GM21528 (cell line): ENCODE results near the gene GALP.
"Not testable (repeated sequence)": the region's sequence is repeated elsewhere in the genome, so short reads cannot be mapped to it uniquely, and the experiment has no call there.

ENCODE experiments used
- ATAC-seq: cut with Tn5 transposase; IDR thresholded peaks from one replicate; pipeline ENCODE4 v1.9.1; 2021; ENCODE audit warnings: mild to moderate bottlenecking, moderate library complexity; ENCODE audit not compliant: unreplicated experiment, low FRiP score

The GALP gene

DNA sequence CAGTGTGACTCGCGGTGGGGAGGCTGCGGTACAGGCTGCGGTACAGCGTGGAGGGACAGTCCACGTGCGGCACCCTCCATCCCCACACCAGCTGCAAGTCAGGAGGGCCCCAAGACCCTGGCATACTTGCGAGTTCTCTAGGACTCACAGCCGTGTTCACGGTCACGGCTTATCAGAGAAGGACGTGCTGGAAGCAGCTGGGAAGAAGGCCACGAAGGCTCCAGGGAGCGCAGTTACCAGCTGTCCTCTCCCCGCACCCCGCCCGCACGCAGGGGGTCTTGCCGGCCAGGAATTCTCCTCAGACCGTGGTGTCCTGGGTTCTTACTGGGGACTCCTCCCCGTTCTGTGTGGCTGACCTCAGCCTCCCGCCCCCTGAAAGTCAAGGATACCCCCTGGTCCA is 28.5 kb upstream of the GALP start:
- ATAC-seq, result no peak

DNA sequence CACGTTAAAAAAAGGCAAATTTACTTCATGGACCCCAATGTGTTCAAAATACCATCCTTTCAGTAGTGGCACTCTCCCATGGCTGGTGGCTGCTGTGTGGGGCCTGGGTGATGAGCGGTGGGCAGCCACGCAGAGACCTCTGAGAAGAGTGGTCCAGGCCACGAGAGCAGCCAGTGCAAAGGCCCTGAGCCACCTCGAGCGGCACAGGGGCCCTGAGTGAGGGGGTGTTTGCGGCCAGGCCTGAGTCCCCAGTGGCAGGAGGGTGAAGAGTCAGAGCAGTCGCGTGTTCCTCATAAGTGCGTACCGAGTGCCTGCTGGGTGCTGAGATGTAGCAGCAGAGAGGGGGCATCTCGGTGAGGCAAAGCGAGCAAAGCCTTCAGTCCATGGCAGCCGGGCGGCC is 27.7 kb upstream of the GALP start:
- ATAC-seq, result no peak

DNA sequence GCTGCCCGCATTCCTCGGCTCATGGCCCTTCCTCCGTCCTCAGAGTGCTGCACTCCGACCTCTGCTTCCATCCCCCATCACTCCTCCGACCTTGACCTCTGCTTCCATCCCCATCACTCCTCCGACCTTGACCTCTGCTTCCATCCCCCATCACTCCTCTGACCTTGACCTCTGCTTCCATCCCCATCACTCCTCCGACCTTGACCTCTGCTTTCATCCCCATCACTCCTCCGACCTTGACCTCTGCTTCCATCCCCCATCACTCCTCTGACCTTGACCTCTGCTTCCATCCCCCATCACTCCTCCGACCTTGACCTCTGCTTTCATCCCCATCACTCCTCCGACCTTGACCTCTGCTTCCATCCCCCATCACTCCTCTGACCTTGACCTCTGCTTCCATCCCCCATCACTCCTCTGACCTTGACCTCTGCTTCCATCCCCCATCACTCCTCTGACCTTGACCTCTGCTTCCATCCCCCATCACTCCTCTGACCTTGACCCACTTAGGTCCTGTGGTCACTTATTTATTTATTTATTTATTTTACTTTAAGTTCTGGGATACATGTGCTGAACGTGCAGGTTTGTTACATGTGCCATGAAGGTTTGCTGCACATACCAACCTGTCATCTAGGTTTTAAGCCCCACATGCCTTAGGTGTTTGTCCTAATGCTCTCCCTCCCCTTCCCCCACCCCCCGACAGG is 26.7 kb upstream of the GALP start:
- ATAC-seq, result not testable (repeated sequence)

DNA sequence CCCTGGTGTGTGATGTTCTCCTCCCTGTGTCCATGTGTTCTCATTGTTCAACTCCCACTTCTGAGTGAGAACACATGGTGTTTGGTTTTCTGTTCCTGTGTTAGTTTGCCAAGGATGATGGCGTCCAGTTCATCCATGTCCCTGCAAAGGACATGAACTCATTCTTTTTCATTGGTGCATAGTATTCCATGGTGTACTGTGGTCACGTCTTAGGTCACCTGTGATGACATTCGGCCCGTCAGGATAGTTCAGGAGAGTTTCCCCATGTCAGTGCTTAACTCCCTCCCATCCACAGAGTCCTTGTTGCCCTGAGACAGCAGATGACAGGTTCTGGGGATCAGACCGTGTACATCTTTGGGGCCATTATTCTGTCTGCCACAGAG is 26.2 kb upstream of the GALP start:
- ATAC-seq, result no peak

DNA sequence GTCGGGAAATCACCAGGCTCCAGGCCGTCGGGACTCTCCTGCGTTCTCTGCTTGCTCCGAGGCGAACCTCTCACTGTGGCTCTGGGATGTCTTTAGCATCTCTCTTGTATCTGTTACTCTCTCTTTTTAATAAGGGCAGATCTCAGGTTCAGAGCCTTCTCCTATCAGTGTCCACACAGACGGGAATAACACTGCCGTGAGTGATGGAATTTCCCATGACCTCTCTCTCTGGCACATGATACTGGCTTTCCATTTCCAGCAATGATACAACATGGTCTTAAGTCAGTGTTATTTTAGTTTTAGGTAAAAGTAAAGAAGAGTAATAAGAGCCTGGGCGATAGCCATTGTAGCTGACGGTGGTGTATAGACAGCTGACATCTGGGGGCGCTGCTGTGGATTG is 25.4 kb upstream of the GALP start:
- ATAC-seq, result no peak

DNA sequence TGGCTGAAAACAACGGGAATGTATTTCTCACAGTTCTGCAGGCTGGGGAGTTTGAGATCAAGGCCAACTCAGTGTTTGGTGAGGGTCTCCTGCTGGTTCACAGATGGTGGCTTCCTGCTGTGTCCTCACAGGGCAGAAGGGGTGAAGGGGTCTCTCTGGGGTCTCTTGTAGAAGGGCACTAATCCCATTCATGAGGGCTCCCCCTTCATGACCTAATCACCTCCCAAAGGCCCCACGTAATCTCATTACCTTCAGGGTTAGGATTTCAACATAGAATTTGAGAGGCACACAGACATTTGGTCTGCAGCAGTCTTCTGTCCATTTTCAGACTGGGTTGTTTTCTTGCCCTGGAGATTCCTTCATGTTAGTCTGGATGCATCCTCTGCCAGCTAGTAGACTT is 23.2 kb upstream of the GALP start:
- no peak for ATAC-seq

DNA sequence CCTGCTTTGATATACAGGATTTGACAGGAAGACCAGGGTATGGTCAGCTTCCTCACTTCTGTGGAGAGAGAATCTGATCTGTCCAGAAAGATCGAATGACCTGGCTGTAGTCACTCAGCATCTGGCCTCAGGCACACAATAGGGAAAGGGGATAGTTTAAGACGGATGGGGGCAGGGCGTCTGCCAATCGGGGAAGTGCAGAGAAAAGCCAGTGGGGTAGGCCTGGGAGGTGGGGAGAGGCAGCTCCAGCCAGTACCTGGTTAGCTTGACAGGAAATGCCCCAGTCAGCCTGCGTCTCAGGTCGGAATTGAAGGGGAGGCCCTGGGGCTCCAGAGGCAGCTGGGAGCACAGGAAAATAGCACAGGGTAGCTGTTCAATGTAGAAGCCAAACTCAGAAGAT is 22.3 kb upstream of the GALP start:
- ATAC-seq, result no peak

DNA sequence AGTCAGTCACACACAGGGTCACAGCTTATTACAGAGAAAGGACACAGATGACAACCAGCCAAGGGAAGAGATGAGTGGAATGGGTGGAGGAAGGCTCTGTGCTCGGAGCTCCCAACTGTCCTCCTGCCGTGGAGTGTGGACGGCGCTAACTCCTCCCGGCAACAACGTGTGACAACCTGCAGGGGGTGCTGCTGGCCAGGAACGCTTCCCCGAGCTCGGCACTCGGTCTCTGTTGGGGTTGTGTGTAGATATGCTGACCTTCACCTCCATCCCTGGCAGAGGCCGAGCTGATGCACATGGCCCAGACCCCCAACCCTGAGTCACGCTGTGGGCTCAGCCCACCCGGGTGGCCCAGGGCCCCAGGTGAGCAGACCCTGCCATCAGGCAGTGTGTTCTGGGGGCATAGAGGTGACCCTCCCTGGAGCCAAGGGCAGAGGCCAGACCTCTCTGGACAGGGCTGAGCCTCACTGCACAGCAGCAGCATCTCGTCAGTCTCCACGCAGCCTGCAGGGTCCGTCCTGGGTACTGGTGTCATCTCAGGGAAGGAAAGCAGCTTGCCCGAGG is 20.6 kb upstream of the GALP start:
- no peak for ATAC-seq

DNA sequence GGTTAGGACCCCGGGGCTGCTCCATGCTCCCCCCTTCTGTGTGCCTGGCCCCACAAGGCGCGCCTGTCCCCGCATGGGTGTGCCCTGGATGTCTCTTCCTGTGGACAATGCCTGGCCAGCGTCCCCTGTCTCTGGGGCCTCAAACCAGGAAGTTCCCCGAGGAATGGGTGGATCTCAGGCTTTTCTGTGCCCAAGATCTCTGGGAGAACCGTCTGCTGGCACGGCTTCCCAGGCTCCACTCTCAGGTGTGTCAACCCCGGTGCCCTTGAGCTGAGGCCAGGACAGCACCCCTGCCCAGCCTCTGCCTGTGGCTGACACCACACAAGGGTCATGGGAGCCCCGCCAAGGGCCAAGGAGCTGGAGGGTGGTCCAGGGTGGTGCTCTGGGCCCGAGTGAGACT is 19.0 kb upstream of the GALP start:
- no peak for ATAC-seq

DNA sequence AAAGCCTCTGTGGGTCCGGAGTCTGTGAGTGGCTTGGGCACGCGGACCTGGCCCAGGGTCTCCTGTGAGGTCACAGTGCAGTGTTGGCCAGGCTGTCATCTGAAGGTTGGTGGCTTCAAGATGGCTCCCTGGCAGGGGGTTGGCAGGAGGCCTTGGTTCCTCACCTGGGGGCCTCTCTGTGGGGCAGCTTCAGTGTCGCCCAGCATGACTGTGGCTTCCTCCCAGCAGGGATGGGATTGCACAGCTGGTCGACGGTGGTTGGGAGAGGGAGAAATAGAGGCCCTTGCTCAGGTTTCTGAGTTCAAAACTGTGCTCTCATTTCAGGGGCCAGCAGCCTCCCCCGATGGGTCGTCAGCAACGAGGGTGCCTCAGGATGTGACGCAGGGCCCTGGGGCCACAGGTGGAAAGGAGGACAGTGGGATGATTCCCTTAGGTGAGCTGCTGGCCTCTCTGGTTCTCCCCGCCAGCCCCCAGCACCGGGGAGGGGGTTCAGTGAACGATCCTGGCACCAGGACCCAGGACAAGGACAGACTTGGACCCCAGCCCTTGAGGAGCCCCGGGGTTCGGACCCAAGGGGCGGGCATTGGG is 17.5 kb upstream of the GALP start:
- ATAC-seq, result no peak

DNA sequence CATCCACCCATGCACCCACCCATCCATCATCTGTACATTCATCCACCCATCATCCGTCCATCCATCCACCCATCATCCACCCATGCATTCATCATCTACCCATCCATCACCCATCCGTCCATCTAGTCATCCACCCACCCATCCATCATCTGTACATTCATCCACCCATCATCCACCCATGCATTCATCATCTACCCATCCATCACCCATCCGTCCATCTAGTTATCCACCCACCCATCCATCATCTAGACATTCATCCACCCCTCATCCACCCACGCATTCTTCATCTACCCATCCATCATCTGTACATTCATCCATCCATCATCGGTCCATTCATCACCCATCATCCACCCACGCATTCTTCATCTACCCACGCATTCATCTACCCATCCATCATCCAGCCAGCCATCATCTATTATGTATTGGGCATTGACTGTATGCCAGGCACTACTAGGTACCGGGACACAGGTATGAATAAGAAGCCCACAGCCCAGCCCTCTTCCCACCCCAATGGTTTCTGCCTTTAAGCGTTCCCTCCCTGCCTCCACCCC is 16.7 kb upstream of the GALP start:
- no peak for ATAC-seq

DNA sequence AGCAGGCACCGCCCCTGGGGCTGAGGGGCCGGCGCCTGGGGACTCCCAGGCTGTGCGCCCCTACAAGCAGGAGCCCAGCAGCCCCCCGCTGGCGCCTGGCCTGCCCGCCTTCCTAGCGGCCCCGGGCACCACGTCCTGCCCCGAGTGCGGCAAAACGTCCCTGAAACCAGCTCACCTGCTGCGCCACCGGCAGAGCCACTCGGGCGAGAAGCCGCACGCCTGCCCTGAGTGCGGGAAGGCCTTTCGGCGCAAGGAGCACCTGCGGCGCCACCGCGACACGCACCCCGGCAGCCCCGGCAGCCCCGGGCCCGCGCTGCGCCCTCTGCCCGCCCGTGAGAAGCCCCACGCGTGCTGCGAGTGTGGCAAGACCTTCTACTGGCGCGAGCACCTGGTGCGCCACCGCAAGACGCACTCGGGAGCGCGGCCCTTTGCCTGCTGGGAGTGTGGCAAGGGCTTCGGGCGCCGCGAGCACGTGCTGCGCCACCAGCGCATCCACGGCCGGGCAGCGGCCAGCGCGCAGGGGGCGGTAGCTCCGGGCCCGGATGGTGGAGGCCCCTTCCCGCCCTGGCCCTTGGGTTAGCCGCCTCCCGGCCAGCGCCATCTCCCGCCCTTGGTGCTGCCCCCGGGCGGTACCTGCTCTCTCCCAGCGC is 16.1 kb upstream of the GALP start:
- no peak for ATAC-seq

DNA sequence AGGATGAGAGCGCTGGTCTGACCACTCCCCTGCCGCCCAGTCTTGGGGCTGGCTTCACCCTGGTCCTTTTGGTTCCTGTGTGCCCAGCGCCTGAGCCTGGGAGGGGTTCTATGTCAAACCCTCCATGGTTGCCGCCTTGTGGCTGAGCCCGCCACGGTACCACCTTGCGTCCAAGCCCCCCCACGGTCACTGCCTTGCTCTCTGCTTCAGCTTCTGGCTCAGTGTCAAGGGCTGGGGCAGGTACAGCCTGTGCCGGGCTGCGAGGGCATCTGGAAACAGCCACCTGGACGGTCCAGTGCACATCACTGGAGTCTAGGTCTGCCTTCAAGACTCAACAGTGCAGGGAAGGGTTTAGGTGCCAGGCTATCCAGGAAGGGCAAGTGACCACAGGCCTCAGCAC is 14.3 kb upstream of the GALP start:
- no peak for ATAC-seq

DNA sequence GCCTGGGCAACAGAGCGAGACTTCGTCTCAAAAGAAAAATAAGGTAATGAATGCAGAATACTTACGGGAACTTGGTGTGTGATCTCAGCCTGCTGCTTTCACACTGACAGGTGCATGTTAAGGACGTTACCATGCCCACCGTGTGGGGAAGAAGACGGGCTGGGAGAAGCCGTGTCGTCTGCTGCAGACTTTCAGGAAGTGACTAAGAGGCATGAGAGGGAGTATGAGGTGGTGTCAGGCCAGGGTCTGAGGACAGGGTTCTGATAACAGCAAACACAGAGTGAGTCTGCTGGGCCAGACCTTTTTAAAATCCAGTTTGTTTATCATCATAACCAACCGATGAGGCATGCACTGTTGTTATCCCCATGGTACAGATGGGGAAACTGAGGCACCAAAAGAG is 13.6 kb upstream of the GALP start:
- no peak for ATAC-seq

DNA sequence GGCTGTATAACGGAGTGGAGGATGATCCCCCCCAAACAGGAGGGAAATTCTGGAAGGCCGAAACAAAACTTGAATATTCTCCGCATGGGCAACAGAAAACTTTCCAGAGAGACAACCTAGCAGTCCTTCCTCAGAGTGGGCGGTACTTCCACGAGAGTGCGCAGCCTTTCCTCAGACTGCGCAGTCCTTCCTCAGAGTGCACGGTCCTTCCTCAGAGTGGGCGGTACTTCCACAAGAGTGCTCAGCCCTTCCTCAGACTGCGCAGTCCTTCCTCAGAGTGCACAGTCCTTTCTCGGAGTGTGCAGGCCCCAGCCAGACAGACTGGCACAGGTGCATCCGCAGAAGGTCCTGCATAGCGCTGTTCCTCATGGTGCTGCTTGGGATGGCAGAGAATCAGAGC is 12.7 kb upstream of the GALP start:
- ATAC-seq, result no peak

DNA sequence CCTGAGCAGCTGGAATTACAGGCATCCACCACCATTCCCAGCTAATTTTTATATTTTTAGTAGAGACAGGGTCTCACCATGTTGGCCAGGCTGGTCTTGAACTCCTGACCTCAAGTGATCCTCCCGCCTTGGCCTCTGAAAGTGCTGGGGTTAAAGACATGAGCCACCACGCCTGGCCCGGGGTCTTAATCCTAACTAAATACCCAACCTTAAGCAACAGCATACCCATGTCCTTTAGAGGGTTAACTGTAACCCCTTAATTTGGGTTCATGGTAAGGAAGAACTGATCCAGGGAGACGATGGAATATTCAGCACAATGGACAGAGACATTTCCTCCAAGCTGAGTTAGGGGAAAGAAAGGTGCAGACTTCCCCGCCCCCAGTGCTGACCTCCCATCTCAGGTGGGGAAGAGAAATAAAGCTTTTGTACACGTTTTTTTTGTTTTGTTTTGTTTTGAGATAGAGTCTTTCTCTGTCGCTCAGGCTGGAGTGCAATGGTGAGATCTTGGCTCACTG is 8.7 kb upstream of the GALP start:
- ATAC-seq, result no peak

DNA sequence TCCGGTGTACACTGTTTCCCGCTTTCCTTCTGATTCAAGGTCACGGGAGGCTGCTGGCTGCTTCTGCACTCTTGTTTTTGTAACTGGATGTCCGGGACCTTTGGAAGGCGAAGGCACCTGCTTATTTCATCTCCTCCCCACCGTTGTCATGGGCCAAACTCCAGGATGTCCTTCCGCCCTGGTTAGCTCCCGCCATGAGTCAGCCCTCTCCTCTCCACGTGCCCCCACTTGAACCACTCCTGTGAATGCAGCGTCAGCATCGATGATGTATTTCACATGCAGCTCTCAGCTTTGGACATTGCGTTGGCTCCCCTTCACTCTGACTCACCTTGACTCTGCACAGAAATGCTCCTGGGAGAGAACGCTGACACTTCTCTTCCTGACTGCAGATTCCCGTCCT is 5.5 kb upstream of the GALP start:
- ATAC-seq, result no peak

DNA sequence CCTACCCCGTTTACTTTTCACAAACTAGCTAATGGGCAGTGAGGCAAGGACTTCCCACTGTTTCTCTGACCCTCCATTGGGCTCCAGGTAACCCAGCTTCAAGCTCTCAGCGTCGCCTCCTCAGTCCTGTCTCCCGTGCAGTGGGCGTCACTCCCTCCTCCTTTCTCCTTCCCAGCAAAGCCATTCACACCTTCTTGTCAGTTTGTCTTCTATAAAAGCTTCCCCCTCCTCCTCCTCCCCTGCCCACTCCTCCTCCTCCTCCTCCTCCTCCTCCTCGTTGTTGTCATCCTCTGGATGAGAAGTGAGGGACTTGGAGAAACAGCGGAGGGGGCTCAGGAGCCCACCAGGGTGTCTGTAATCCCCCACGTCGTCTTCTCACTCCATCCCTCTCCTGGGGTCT is 1.7 kb upstream of the GALP start:
- no peak for ATAC-seq

DNA sequence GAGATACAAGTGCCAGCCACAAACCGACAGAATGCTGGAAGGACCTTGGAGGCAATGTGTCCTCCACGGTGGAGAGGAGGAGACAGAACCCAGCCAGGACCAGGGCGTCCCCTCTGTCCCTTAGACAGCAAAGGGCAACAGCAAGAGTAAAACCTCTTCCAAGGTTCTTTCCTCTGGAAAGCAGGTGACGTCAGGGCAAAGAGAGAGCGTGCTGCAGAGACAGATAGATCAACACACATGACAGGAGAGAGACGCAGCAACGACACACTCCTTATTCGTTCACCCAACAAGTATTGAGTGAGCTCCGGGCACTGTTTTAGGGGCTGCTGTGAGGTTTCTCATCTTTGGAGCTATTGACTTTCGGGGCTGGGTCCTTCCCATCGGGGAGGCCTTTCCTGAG is 1.3 kb upstream of the GALP start:
- no peak for ATAC-seq

DNA sequence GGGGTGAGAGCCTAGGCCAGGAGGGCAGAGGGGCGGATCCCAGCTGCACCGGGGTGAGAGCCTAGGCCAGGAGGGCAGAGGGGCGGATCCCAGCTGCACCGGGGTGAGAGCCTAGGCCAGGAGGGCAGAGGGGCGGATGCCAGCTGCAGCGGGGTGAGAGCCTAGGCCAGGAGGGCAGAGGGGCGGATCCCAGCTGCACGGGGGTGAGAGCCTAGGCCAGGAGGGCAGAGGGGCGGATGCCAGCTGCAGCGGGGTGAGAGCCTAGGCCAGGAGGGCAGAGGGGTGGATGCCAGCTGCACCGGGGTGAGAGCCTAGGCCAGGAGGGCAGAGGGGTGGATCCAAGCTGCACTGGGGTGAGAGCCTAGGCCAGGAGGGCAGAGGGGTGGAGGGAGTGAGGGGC is 502 bp downstream of the GALP start:
- ATAC-seq, result not testable (repeated sequence)

DNA sequence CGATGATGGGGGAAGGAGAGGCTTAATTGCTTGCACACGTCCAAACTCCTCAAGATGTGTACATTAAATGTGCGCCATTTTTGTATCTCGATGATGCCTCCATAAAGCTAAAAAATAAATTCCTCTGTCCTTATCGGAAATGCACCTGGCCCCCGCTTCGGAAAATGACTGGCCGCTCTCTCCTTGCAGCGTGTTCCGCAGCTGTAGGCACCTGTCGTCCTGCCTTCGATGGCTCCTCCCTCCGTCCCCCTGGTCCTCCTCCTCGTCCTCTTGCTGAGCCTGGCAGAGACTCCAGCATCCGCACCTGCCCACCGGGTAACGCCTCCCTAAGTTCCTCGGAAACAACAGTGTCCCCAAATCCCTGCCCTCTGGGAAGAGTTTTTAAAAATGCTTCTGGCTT is 1.1 kb downstream of the GALP start:
- ATAC-seq, result no peak
